ENCODE results near the gene MSTN. TPM values are rescaled to one million over a fixed set of nuclear protein-coding genes. Genes with fewer than 3 reads are reported as not detected.
"Not testable (repeated sequence)": the region's sequence is repeated elsewhere in the genome, so short reads cannot be mapped to it uniquely, and the experiment has no call there.

Gene MSTN
- total RNA-seq, 2 experiments from 2014 or later = not detected

DNA sequence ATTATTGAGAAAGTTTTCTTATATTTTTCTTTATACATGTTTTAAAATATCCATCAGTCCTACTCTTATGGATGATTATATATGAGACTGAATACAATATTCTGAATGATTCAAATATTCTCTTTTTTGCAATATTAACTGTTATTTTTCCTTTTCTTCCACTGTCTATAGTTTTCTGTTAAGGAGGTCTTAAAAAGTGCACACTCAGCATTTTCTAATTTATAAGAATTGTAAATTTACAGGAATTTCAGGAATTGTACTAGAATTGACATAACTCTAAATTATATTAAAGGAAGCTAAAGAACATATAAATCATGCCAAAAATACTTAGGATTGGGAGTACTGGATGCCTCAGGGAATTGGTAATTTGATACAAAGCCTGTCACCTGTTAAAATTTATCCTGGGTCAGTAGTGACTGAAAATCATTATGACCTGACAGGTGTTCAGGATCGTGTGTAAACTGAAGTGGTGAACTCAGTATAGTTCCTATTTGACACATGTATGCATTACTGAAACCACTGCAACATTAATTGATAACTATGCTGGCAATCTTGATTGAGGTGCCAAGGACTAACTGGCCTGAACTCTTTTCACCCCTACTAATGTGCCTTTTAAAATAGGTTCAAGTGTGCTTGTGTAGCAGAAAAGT, 30.4 kb downstream of the MSTN start:
- H3K9me3 Mint-ChIP-seq = no peaks in the 10 kb centered on the region
- TF ChIP-seq, protein P1, sequence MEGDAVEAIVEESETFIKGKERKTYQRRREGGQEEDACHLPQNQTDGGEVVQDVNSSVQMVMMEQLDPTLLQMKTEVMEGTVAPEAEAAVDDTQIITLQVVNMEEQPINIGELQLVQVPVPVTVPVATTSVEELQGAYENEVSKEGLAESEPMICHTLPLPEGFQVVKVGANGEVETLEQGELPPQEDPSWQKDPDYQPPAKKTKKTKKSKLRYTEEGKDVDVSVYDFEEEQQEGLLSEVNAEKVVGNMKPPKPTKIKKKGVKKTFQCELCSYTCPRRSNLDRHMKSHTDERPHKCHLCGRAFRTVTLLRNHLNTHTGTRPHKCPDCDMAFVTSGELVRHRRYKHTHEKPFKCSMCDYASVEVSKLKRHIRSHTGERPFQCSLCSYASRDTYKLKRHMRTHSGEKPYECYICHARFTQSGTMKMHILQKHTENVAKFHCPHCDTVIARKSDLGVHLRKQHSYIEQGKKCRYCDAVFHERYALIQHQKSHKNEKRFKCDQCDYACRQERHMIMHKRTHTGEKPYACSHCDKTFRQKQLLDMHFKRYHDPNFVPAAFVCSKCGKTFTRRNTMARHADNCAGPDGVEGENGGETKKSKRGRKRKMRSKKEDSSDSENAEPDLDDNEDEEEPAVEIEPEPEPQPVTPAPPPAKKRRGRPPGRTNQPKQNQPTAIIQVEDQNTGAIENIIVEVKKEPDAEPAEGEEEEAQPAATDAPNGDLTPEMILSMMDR (IDR thresholded peaks at IDR 0.05) = no peak
- DNase-seq (no peak), ATAC-seq (no peak)
- intact Hi-C loops (cut with micrococcal nuclease) = no loop called here
- ChIA-PET POLR2A (no interaction called here), CTCF (interaction anchor here (1.1 kb wide), 1 partner anchor 9 kb away, joined by 3 read pairs; no protein-coding TSS in a partner anchor)
- no peak overlapping the region for H3K4me3 Mint-ChIP-seq
- no peak overlapping the region for H3K27ac Mint-ChIP-seq
- H3K4me1 Mint-ChIP-seq (ENCODE audit: low read depth) = no peaks in the 10 kb centered on the region
- H3K27me3 Mint-ChIP-seq = peaks cover 10% of the 10 kb centered on the region
- H3K36me3 Mint-ChIP-seq (ENCODE audit: low read depth) = no peaks in the 10 kb centered on the region

DNA sequence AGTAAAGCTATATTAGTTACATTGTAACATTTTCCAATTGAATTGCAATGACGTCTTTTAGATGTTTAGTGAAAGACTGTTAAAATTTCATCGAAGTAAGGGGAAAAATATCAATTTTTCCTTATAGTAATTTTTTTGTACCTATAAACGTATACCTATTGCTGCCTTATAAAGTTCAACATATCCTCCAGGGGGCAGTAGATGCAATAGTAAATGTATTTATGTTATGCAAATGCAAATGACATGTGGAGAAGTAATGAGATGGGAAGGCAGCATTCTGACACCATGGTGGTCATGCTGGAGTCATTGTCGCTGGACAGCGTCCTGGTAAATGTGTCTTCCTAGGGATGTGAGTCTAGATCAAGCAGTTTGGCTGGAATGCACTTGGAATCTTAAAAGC, 38.7 kb downstream of the MSTN start:
- H3K27ac Mint-ChIP-seq = no peak overlapping the region
- ATAC-seq (peak; percentile 53), DNase-seq (peak; percentile 6)
- TF ChIP-seq, protein P1 (IDR thresholded peaks at IDR 0.05) = peak; percentile 64
- H3K27me3 Mint-ChIP-seq = peaks cover 11% of the 10 kb centered on the region
- ChIA-PET CTCF (interaction anchor here (0.6 to 2.8 kb wide), 6 partner anchors 10 to 47 kb away, joined by 3 to 11 read pairs (median 4); no protein-coding TSS in a partner anchor), POLR2A (no interaction called here)
- no peak overlapping the region for H3K4me3 Mint-ChIP-seq
- H3K36me3 Mint-ChIP-seq (ENCODE audit: low read depth) = no peaks in the 10 kb centered on the region
- intact Hi-C loops (cut with micrococcal nuclease) = no loop called here
- H3K9me3 Mint-ChIP-seq = peaks cover under 1% of the 10 kb centered on the region
- H3K4me1 Mint-ChIP-seq (ENCODE audit: low read depth) = no peaks in the 10 kb centered on the region

DNA sequence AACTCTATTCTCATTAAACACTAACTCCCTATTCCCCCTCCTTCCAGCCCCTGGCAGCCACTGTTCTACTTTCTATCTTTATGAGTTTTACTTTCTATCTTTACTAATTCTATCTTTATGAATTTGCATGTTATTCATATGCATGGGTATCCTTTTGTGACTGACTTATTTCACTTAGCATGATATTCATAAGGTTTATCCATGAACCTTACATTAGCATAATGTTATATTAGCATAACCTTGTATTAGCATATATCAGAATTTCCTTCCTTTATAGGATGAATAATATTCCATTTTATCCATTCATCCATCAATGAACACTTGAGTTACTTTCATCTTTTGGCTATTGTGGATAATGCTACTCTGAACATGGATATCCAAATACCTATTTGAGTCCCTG, 41.8 kb downstream of the MSTN start:
- ChIA-PET POLR2A (no interaction called here), CTCF (no interaction called here)
- no peak overlapping the region for H3K4me3 Mint-ChIP-seq
- peaks cover 12% of the 10 kb centered on the region for H3K27me3 Mint-ChIP-seq
- peaks cover 19% of the 10 kb centered on the region for H3K9me3 Mint-ChIP-seq
- intact Hi-C loops (cut with micrococcal nuclease) = no loop called here
- no peaks in the 10 kb centered on the region for H3K36me3 Mint-ChIP-seq (ENCODE audit: low read depth)
- H3K27ac Mint-ChIP-seq = no peak overlapping the region
- no peak for ATAC-seq
- no peaks in the 10 kb centered on the region for H3K4me1 Mint-ChIP-seq (ENCODE audit: low read depth)
- TF ChIP-seq, protein P1 (IDR thresholded peaks at IDR 0.05) = no peak
- no peak for DNase-seq

DNA sequence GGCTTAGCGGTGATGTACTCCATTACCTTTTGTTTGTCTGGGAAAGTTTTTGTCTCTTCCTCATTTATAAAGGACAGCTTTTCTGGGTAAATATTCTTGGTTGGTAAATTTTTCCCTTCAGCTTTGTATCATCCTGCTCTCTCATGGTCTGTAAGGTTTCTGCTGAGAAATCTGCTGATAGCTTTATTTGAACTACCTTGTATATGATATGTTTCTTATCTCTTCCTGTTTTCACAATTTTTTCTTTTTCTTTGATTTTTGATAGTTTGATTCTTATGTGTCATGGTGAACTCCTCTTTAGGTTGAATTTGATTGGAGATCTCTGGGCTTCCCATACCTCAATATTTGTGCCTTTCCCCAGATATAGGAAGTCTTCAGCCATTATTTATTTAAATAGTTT, 44.7 kb downstream of the MSTN start:
- H3K27me3 Mint-ChIP-seq = peaks cover 18% of the 10 kb centered on the region
- ATAC-seq (no peak), DNase-seq (no peak)
- H3K9me3 Mint-ChIP-seq = peaks cover 22% of the 10 kb centered on the region
- no peak overlapping the region for H3K4me3 Mint-ChIP-seq
- CTCF ChIA-PET = interaction anchor here (1.0 kb wide), 1 partner anchor 36 kb away, joined by 3 read pairs; no protein-coding TSS in a partner anchor
- H3K4me1 Mint-ChIP-seq (ENCODE audit: low read depth) = no peaks in the 10 kb centered on the region
- POLR2A ChIA-PET = no interaction called here
- TF ChIP-seq, protein P1 (IDR thresholded peaks at IDR 0.05) = no peak
- no peaks in the 10 kb centered on the region for H3K36me3 Mint-ChIP-seq (ENCODE audit: low read depth)
- H3K27ac Mint-ChIP-seq = no peak overlapping the region
- intact Hi-C loops (cut with micrococcal nuclease) = no loop called here

DNA sequence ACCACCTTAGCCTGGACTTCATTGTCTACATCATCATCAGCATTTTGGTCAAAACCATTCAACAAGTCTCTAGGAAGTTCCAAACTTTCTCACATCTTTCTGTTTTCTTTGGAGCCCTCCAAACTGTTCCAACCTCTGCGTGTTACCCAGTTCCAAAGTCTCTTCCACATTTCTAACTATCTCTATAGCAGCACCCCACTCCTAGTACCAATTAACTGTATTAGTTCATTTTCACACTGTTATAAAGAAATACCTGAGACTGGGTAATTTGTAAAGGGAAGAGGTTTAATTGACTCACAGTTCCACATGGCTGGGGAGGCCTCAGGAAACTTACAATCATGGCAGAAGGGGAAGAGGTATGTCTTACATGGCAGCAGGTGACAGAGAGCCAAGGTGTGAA, 46.6 kb downstream of the MSTN start:
- H3K36me3 Mint-ChIP-seq (ENCODE audit: low read depth); CTCF ChIA-PET; ATAC-seq; H3K4me3 Mint-ChIP-seq; H3K27ac Mint-ChIP-seq; H3K4me1 Mint-ChIP-seq (ENCODE audit: low read depth); DNase-seq; intact Hi-C loops (cut with micrococcal nuclease); POLR2A ChIA-PET: not testable (repeated sequence)
- Mint-ChIP-seq H3K9me3 (peaks cover 22% of the 10 kb centered on the region), H3K27me3 (peaks cover 15% of the 10 kb centered on the region)
